ENCODE data around the gene AHNAK.

- TF ChIP-seq ZFP3 (CRISPR knock-in tag; IDR thresholded peaks at IDR 0.05) = no peak
- TF ChIP-seq ZNF8 (CRISPR knock-in tag; IDR thresholded peaks at IDR 0.05) = no peak
- TF ChIP-seq RARB (CRISPR knock-in tag; IDR thresholded peaks at IDR 0.05) = no peak
- TF ChIP-seq ZC3H10 (CRISPR knock-in tag; IDR thresholded peaks at IDR 0.05) = no peak
- no peak for TF ChIP-seq ISL1 (CRISPR knock-in tag; IDR thresholded peaks at IDR 0.05)
- no peak for TF ChIP-seq CSDC2 (CRISPR knock-in tag; IDR thresholded peaks at IDR 0.05)
- no peak for TF ChIP-seq OSR1 (CRISPR knock-in tag; IDR thresholded peaks at IDR 0.05)
- no peak for TF ChIP-seq PATZ1 (CRISPR knock-in tag; IDR thresholded peaks at IDR 0.05; ENCODE audit: borderline replicate concordance)
Measured at GRCh38 chr11:62418136-62418535, 128.5 kb downstream of the AHNAK start.

Data from SK-N-SH treated with all-trans-retinoic acid at 6 μM for 48 hours (cell line).